ENCODE results near the gene RTN4RL2.

GRCh38 chr11:57424792-57425564 lies 35.4 kb upstream of the RTN4RL2 start:
- TF ChIP-seq CTCF (IDR thresholded peaks at IDR 0.05) (no peak), ZFX (IDR thresholded peaks at IDR 0.05; ENCODE audit: borderline replicate concordance) (no peak)

Measured in 22Rv1 (cell line).